A673 (cell line): ENCODE measurements around the gene NR2F1.

Experiments used
- EZH2 ChIP-seq: fragments of 200-600 bp; sonication (generic); IDR thresholded peaks from 2 replicates; pipeline ENCODE4 v1.6.1; 2017; ENCODE audit warnings: borderline replicate concordance, low read depth, mild to moderate bottlenecking, mixed read lengths, antibody characterized with exemption, low read length; ENCODE audit not compliant: poor library complexity, severe bottlenecking
- TF ChIP-seq, protein P1 (sequence below): fragments of 300-800, 200-600 bp; sonication (generic); conservative IDR thresholded peaks from 2 replicates; pipeline ENCODE4 v1.5.1; 2017; ENCODE audit warnings: low read depth, mild to moderate bottlenecking, antibody characterized with exemption, low read length, moderate library complexity, mixed read lengths

DNA sequence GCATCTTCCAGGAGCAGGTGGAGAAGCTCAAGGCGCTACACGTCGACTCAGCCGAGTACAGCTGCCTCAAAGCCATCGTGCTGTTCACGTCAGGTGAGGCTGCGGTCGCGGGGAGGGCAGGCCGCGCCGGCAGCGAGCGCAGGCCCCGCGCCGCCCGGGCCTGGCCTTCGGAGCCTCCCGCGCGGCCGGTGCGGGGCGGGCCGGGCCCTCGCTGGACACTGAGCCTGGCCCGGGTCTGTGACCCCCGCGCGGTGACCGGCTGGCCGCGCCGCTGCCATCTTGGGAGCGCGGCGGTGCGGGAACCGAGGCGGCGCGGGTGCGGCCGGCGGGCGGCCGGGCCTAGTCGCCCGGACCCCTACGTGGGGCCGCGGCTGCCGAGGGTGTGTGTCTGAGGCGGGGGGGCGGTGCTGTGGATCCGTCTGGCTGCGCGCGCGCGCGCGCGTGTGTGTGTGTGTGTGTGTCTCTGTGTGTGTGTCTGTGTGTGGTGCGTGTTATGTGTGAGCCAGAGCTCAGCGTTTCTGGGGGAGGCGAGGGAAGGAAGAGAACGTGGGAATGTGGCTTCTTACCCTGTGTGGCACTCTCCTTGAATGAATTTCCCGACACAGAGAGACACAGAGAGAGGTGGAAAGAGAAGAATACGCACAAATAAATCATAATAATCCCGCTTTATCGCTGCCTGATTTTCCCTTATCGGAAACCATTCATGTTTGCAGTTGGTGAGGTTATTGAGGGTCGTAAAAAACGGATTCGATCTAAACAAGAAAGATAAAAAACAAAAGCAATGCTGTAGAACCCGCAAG, 5.5 kb downstream of the NR2F1 start:
- TF ChIP-seq, protein P1, sequence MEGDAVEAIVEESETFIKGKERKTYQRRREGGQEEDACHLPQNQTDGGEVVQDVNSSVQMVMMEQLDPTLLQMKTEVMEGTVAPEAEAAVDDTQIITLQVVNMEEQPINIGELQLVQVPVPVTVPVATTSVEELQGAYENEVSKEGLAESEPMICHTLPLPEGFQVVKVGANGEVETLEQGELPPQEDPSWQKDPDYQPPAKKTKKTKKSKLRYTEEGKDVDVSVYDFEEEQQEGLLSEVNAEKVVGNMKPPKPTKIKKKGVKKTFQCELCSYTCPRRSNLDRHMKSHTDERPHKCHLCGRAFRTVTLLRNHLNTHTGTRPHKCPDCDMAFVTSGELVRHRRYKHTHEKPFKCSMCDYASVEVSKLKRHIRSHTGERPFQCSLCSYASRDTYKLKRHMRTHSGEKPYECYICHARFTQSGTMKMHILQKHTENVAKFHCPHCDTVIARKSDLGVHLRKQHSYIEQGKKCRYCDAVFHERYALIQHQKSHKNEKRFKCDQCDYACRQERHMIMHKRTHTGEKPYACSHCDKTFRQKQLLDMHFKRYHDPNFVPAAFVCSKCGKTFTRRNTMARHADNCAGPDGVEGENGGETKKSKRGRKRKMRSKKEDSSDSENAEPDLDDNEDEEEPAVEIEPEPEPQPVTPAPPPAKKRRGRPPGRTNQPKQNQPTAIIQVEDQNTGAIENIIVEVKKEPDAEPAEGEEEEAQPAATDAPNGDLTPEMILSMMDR: no peak
- TF ChIP-seq EZH2: no peak
